ENCODE data around the gene WBP1L.
"Not testable (repeated sequence)": the region's sequence is repeated elsewhere in the genome, so short reads cannot be mapped to it uniquely, and the experiment has no call there.

The WBP1L gene

DNA sequence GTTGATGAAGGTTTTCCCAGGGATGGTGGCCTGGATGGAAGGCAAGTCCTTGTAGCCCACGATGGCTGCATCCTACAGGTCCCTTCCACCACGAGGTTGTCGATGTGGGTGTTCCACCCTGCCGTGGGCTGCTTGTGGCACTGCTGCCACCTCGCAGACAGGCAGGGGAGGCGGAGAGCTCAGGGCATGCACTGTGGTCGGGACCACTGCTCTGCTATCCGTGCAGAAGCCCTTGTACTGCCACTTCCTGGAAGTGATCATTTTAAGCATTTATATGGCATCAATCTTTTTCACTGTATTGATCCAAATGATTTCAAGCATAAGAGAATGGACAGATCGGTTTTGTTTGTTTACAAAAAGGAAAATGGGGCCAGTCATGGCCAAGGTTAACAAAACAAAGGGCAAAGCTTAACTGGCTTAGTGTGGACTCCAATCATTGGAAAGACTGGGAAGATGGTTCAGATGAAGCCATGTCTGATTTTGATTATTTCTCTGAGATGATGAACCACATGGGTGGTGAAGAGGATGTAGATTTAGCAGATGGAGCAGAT, 101.7 kb downstream of the WBP1L start:
- TF ChIP-seq, protein P1, sequence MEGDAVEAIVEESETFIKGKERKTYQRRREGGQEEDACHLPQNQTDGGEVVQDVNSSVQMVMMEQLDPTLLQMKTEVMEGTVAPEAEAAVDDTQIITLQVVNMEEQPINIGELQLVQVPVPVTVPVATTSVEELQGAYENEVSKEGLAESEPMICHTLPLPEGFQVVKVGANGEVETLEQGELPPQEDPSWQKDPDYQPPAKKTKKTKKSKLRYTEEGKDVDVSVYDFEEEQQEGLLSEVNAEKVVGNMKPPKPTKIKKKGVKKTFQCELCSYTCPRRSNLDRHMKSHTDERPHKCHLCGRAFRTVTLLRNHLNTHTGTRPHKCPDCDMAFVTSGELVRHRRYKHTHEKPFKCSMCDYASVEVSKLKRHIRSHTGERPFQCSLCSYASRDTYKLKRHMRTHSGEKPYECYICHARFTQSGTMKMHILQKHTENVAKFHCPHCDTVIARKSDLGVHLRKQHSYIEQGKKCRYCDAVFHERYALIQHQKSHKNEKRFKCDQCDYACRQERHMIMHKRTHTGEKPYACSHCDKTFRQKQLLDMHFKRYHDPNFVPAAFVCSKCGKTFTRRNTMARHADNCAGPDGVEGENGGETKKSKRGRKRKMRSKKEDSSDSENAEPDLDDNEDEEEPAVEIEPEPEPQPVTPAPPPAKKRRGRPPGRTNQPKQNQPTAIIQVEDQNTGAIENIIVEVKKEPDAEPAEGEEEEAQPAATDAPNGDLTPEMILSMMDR (IDR thresholded peaks at IDR 0.05; ENCODE audit: low read depth, low read length, missing control alignments): no peak
- no peak overlapping the region for H3K4me3 ChIP-seq (ENCODE audit: low read depth, low read length)
- DNase-seq (ENCODE audit: low read depth): no peak
- in situ Hi-C loops (cut with HindIII; ENCODE audit: low sequenced_read_pairs): no loop called here

DNA sequence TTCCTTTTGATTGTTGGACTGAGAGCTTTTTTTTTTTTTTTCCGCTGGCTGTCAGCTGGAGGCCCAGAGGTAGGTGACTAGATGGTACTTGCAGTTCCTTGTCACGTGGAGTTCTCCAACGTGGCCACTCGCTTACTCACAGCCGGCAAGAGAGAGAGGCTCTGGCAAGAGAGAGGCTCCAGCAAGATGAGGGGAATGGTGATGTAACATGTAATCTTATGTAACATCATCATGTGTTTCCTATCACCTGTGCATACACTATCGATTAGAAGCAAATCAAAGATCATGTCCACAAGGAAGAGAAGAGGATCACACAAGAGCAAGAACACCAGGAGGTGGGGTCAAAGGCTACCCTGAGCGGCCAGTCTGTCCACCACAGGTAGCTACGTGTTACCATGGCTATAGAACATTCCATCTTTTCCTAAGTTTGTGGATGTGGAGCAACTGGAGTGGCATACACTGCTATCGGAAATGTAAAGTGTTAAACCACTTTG, 106.3 kb downstream of the WBP1L start:
- DNase-seq (ENCODE audit: low read depth): no peak
- in situ Hi-C loops (cut with HindIII; ENCODE audit: low sequenced_read_pairs): no loop called here
- TF ChIP-seq, protein P1 (IDR thresholded peaks at IDR 0.05; ENCODE audit: low read depth, low read length, missing control alignments): no peak
- H3K4me3 ChIP-seq (ENCODE audit: low read depth, low read length): no peak overlapping the region

DNA sequence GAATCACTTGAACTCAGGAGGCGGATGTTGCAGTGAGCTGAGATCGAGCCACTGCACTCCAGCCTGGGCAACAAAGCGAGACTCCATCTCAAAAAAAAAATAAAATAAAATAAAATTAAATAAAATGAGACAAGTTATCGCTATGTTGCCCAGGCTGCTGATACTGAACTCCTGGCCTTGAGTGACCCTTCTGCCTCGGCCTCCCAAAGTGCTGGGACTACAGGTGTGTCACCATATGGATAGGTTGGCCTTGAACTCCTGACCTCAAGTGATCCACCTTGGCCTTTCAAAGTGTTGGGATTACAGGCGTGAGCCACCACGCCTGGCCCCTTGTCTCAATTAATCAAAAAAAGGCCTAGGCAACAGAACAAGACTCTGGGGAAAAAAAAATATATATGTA, 109.5 kb downstream of the WBP1L start:
- DNase-seq (ENCODE audit: low read depth); in situ Hi-C loops (cut with HindIII; ENCODE audit: low sequenced_read_pairs); H3K4me3 ChIP-seq (ENCODE audit: low read depth, low read length): not testable (repeated sequence)

DNA sequence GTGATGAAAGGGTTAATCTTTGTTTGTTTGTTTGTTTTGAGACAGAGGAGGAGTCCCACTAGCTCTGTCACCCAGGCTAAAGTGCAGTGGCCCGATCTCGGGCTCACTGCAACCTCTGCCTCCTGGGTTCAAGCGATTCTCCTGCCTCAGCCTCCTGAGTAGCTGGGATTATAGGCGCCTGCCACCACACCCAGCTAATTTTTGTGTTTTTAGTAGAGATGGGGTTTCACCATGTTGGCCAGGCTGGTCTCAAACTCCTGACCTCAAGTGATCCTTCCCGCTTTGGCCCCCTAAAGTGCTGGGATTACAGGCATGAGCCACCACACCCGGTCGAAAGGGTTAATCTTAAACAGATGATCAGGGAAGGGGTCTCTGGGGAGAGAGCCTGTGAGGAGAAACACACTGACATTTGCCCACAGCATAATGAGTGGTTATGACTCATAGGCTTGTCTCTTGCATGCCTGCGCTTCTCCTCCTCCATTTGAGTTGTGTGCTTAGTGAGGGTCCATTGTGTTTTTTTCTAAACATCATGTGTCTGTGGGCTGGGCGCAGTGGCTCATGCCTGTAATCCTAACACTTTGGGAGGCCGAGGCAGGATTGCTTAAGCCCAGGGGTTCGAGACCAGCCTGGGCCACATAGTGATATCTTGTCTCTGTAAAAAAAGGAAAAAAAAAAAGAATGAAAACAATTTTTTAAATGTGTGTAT, 112.1 kb downstream of the WBP1L start:
- in situ Hi-C loops (cut with HindIII; ENCODE audit: low sequenced_read_pairs); H3K4me3 ChIP-seq (ENCODE audit: low read depth, low read length): not testable (repeated sequence)
- DNase-seq (ENCODE audit: low read depth): peak; percentile 96

DNA sequence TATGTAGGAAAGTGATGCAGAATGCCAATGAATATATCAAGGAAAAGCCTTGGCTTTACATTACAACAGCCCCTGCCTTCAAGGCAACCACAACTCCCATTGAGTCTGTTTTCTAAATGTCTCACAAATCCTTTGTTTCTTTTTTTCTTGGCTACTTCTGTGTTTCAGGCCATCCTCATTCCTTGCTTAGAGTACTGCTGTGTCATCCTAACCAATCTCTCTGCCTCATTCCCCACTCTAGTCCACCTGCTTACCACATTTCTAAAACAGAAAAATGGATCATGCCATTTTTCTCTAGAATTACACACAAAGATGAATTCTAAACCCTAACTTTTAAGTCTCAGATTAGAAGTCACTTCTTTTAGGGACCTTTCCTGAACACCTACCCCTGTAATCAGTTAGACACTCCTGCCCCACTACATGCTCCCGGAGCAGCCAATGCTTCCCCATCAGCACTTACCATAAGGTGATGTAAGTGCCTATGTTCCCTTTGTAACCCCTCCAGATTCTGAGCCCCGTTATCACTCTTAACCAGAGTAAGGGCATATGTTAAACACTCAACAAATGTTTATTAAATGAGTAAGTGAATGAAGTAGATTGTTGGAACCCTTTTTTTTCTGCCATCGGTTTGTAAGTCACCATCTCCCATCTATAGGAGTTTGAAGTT, 113.1 kb downstream of the WBP1L start:
- in situ Hi-C loops (cut with HindIII; ENCODE audit: low sequenced_read_pairs): no loop called here
- TF ChIP-seq, protein P1 (IDR thresholded peaks at IDR 0.05; ENCODE audit: low read depth, low read length, missing control alignments): no peak
- H3K4me3 ChIP-seq (ENCODE audit: low read depth, low read length): no peak overlapping the region
- no peak for DNase-seq (ENCODE audit: low read depth)

DNA sequence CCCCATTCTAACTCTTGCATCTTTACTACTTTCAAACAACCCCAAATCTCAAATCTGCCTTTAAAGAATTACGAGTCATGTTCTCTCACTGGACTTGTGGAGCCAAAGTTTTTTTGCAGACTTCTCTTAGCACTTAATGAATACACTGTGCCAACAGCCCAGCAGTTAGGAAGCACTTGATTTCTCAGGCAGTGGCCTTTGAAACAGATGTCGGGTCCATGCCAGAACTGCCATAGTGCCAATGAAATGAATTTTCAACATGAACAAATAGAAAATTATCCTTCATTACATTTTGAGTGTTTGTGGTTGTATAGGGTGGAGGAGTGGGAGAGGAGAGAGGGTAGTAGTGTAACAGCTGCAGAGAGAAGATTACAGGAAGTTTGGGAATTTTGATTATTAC, 116.2 kb downstream of the WBP1L start:
- DNase-seq (ENCODE audit: low read depth): no peak
- no peak overlapping the region for H3K4me3 ChIP-seq (ENCODE audit: low read depth, low read length)
- TF ChIP-seq, protein P1 (IDR thresholded peaks at IDR 0.05; ENCODE audit: low read depth, low read length, missing control alignments): no peak
- in situ Hi-C loops (cut with HindIII; ENCODE audit: low sequenced_read_pairs): no loop called here

DNA sequence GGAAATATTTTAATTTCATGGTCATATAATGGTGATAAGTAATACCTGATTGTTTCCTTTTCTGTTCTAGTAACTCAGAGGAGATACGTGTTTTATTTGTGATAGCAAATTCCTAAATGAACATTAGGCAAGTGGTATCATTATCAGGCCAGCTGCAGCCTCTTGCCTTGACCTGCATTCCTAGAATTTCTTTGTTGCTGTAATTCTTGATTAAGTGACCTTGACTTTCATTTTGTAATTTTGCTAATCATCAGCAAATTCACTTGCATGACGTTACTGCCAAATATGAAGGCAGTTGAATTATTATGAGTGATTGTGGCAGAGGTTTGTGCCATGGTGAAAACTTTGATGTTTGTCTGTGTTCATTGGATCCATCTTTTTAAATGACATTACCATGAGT, 119.9 kb downstream of the WBP1L start:
- in situ Hi-C loops (cut with HindIII; ENCODE audit: low sequenced_read_pairs): no loop called here
- no peak for DNase-seq (ENCODE audit: low read depth)
- no peak overlapping the region for H3K4me3 ChIP-seq (ENCODE audit: low read depth, low read length)
- TF ChIP-seq, protein P1 (IDR thresholded peaks at IDR 0.05; ENCODE audit: low read depth, low read length, missing control alignments): no peak

Measured in astrocyte of the cerebellum (primary cell).